Keratinocyte (primary cell): ENCODE results near the gene THNSL1. TPM values are rescaled to one million over a fixed set of nuclear protein-coding genes. Genes with fewer than 3 reads are reported as not detected.

Source experiments
- DNase-seq: peaks from one replicate; pipeline ENCODE4 v3.0.0-alpha.2; 2011; ENCODE audit warnings: low read depth, missing footprints, low spot score
- FAIRE-seq: peaks from 2 replicates; lab custom pipeline; 2011; peaks lifted over from hg19 to GRCh38; lab: Jason Lieb, UNC
- H2AFZ ChIP-seq: 2 replicates; pipeline ENCODE4 v1.6.0; 2012; ENCODE audit warnings: low read length, control low read depth, inconsistent platforms; ENCODE audit not compliant: control insufficient read depth
- H3K27ac ChIP-seq: 2 replicates; pipeline ENCODE4 v1.5.1; 2011; ENCODE audit warnings: low read length; ENCODE audit not compliant: control insufficient read depth, insufficient read depth
- H3K27me3 ChIP-seq: 3 replicates; pipeline ENCODE4 v1.6.0; 2011; ENCODE audit warnings: low read length; ENCODE audit not compliant: control insufficient read depth, insufficient read depth; ENCODE audit errors: extremely low read depth
- H3K36me3 ChIP-seq, 2 experiments: 2 replicates in 1 of 2; 3 replicates in 1 of 2; pipeline ENCODE4 v1.5.1; 2011; ENCODE audit warnings: low read length in 2 of 2, mild to moderate bottlenecking in 1 of 2; ENCODE audit not compliant: control insufficient read depth in 2 of 2, insufficient read depth in 2 of 2; ENCODE audit errors: extremely low read depth in 1 of 2
- H3K4me1 ChIP-seq: 3 replicates; pipeline ENCODE4 v1.5.1; 2011; ENCODE audit warnings: low read length; ENCODE audit not compliant: control insufficient read depth, insufficient read depth; ENCODE audit errors: extremely low read depth
- H3K4me2 ChIP-seq: 3 replicates; pipeline ENCODE4 v1.6.0; 2011; ENCODE audit warnings: low read depth, low read length; ENCODE audit not compliant: control insufficient read depth, insufficient read depth; ENCODE audit errors: extremely low read depth
- H3K4me3 ChIP-seq, 3 experiments: fragments of 200-600 bp in 1 of 3; sonication (generic) in 1 of 3; 2 replicates in 2 of 3; 3 replicates in 1 of 3; pipeline ENCODE4 v1.5.1; 2011 to 2016; ENCODE audit warnings: low read length in 3 of 3, mild to moderate bottlenecking in 3 of 3, control low read depth in 2 of 3, inconsistent platforms in 1 of 3, low read depth in 1 of 3, mixed read lengths in 1 of 3, mixed run types in 1 of 3, moderate library complexity in 1 of 3; ENCODE audit not compliant: control insufficient read depth in 2 of 3, insufficient read depth in 2 of 3; ENCODE audit errors: extremely low read depth in 1 of 3
- H3K79me2 ChIP-seq: 2 replicates; pipeline ENCODE4 v1.6.0; 2012; ENCODE audit warnings: low read length; ENCODE audit not compliant: control insufficient read depth, insufficient read depth
- H3K9ac ChIP-seq: 3 replicates; pipeline ENCODE4 v1.6.0; 2011; ENCODE audit warnings: low read length; ENCODE audit not compliant: control insufficient read depth, insufficient read depth; ENCODE audit errors: extremely low read depth
- H3K9me1 ChIP-seq: 3 replicates; pipeline ENCODE4 v1.6.0; 2011; ENCODE audit warnings: low read length; ENCODE audit not compliant: control insufficient read depth, insufficient read depth; ENCODE audit errors: extremely low read depth
- H3K9me3 ChIP-seq: 2 replicates; pipeline ENCODE4 v1.5.1; 2012; ENCODE audit warnings: low read depth, low read length; ENCODE audit not compliant: control insufficient read depth
- H4K20me1 ChIP-seq: 3 replicates; pipeline ENCODE4 v1.6.0; 2011; ENCODE audit warnings: low read length; ENCODE audit not compliant: control insufficient read depth, insufficient read depth; ENCODE audit errors: extremely low read depth
- EZH2 ChIP-seq: IDR thresholded peaks from one replicate; pipeline ENCODE4 v1.6.1; 2012; ENCODE audit warnings: inconsistent platforms, mild to moderate bottlenecking, low read length, moderate library complexity
- dilution Hi-C: fragments of 300-500 bp; cut with MboI; formaldehyde crosslinking; loops from one replicate; pipeline ENCODE4 v1.7.0; 2020; ENCODE audit warnings: low sequenced_read_pairs; ENCODE audit not compliant: extremely low pct_ligation_motif_present
- polyA plus RNA-seq, 5 experiments: library from polyadenylated mRNA; depleted of rRNA in 3 of 5; stranded (reverse) in 3 of 5; stranded (forward) in 1 of 5; unstranded in 1 of 5; fragments of >200 nt; gene quantifications; 1 replicate in 1 of 5; 2 replicates in 3 of 5; 3 replicates in 1 of 5; pipeline versions ENCODE4 v1.2.1 to v1.2.3, GENCODE V29; 2011 to 2012; ENCODE audit warnings: missing spikeins in 2 of 5, low read depth in 1 of 5, low replicate concordance in 1 of 5
- TF ChIP-seq, protein P1 (sequence below), 3 experiments: IDR thresholded peaks in 1 of 3; conservative IDR thresholded peaks in 1 of 3; optimal IDR thresholded peaks in 1 of 3; 2 replicates in 2 of 3; 3 replicates in 1 of 3; pipeline versions ENCODE3 to v1.5.1; 2011; ENCODE audit warnings: low read length in 3 of 3, mild to moderate bottlenecking in 3 of 3, moderate library complexity in 2 of 3, control low read depth in 1 of 3, inconsistent platforms in 1 of 3; ENCODE audit not compliant: insufficient read depth in 2 of 3; ENCODE audit errors: extremely low read depth in 1 of 3

The THNSL1 gene
- polyA plus RNA-seq, 1 donor (not counting 4 experiments of a cell fraction or from before 2014, with no cell fraction given) = 4.1 TPM

DNA sequence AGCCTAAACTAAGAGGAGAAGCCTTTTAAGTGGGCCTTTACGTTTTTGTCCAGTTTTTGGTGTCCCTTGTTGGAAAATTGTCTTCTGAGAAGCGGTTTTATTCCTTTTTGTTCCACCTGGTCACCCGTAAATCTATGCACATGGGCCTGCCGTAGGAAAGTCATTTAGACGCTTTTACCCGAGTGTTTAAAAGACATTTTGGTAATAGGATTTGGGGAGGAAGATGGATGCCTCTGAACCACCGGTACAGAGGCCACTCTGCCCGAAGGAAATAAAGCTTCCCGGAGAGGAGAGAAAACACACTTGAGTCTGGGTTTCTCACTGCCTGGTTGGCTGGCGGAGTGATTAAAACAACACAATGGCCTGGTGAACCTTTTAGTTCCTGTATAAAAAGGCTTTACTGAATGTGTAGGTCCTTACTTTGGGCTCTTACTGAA is 760 bp downstream of the THNSL1 start:
- dilution Hi-C loops = no loop called here
- peak overlapping the region; percentile 98 for H3K4me2 ChIP-seq
- H3K4me3 ChIP-seq = peak overlapping the region; percentile 53 to 83 (median 82)
- no peaks in the 10 kb centered on the region for H3K27me3 ChIP-seq
- peak overlapping the region; percentile 94 for H3K27ac ChIP-seq
- TF ChIP-seq EZH2 = no peak
- TF ChIP-seq, protein P1, sequence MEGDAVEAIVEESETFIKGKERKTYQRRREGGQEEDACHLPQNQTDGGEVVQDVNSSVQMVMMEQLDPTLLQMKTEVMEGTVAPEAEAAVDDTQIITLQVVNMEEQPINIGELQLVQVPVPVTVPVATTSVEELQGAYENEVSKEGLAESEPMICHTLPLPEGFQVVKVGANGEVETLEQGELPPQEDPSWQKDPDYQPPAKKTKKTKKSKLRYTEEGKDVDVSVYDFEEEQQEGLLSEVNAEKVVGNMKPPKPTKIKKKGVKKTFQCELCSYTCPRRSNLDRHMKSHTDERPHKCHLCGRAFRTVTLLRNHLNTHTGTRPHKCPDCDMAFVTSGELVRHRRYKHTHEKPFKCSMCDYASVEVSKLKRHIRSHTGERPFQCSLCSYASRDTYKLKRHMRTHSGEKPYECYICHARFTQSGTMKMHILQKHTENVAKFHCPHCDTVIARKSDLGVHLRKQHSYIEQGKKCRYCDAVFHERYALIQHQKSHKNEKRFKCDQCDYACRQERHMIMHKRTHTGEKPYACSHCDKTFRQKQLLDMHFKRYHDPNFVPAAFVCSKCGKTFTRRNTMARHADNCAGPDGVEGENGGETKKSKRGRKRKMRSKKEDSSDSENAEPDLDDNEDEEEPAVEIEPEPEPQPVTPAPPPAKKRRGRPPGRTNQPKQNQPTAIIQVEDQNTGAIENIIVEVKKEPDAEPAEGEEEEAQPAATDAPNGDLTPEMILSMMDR (optimal IDR thresholded peaks at IDR 0.05 in 1 of 3, IDR thresholded peaks at IDR 0.05 in 1 of 3, conservative IDR thresholded peaks at IDR 0.05 in 1 of 3; ENCODE audit: extremely low read depth in 1 of 3, insufficient read depth in 2 of 3, low read length in 3 of 3) = no peak
- peaks cover 14% of the 10 kb centered on the region for H3K4me1 ChIP-seq
- FAIRE-seq (no peak), DNase-seq (no peak)
- no peaks in the 10 kb centered on the region for H3K36me3 ChIP-seq
- H4K20me1 ChIP-seq = no peaks in the 10 kb centered on the region
- peak overlapping the region; percentile 88 for H3K9ac ChIP-seq
- no peaks in the 10 kb centered on the region for H3K9me1 ChIP-seq
- no peaks in the 10 kb centered on the region for H3K9me3 ChIP-seq
- peak overlapping the region; percentile 89 for H2AFZ ChIP-seq
- no peaks in the 10 kb centered on the region for H3K79me2 ChIP-seq

DNA sequence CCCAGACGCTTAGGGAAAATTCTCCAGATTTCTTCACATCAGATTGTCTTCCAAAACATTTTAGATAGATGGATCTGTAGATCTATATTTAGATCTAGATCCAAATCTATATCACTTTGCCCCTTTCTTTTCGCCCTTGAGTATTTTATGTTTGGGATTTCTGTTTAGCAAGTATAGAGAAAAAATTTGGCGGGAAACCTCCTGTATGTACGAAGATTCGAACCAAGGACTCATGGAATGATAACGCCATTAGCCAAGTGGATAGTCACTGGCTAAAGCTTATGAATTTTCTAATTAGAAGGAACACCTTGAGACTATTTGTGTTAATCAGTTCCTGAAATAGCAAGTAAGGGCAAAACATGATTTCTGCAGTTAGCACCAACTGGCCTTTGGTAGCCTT is 1.2 kb downstream of the THNSL1 start:
- Histone ChIP-seq H2AFZ (no peak overlapping the region), H3K36me3 (no peaks in the 10 kb centered on the region), H3K4me1 (peaks cover 14% of the 10 kb centered on the region), H4K20me1 (no peaks in the 10 kb centered on the region), H3K79me2 (no peaks in the 10 kb centered on the region), H3K27me3 (no peaks in the 10 kb centered on the region), H3K9ac (peak overlapping the region; percentile 88), H3K9me1 (no peaks in the 10 kb centered on the region), H3K9me3 (no peaks in the 10 kb centered on the region), H3K4me3 (peak overlapping the region in 2 of 3 experiments; percentile 82 to 83), H3K27ac (peak overlapping the region; percentile 94), H3K4me2 (peak overlapping the region; percentile 98)
- DNase-seq (no peak), FAIRE-seq (no peak)
- TF ChIP-seq, protein P1 (optimal IDR thresholded peaks at IDR 0.05 in 1 of 3, IDR thresholded peaks at IDR 0.05 in 1 of 3, conservative IDR thresholded peaks at IDR 0.05 in 1 of 3; ENCODE audit: extremely low read depth in 1 of 3, insufficient read depth in 2 of 3, low read length in 3 of 3) = no peak
- no peak for TF ChIP-seq EZH2
- dilution Hi-C loops = no loop called here
